WERI-Rb-1 (cell line): Measurements from ENCODE around the gene EPGN.

ENCODE experiments used
- DNase-seq: peaks from one replicate; pipeline ENCODE4 v3.0.0-alpha.2; 2020
- H3K27ac ChIP-seq: fragments of 250-450 bp; sonication (Bioruptor Pico); 2 replicates; pipeline ENCODE4 v1.5.1; 2020; ENCODE audit warnings: mild to moderate bottlenecking, moderate library complexity
- H3K27me3 ChIP-seq: fragments of 250-450 bp; sonication (Bioruptor Pico); 2 replicates; pipeline ENCODE4 v1.5.1; 2021; ENCODE audit warnings: mild to moderate bottlenecking, low read depth, moderate library complexity; ENCODE audit not compliant: insufficient read depth, severe bottlenecking
- H3K36me3 ChIP-seq: fragments of 250-450 bp; sonication (Bioruptor Pico); 2 replicates; pipeline ENCODE4 v1.5.1; 2020; ENCODE audit warnings: mild to moderate bottlenecking, moderate library complexity
- H3K4me3 ChIP-seq: 2 replicates; pipeline ENCODE4 v1.5.1; 2011; ENCODE audit warnings: low read depth, mild to moderate bottlenecking, control low read depth, low read length
- H3K9me3 ChIP-seq: fragments of 250-450 bp; sonication (Bioruptor Pico); 2 replicates; pipeline ENCODE4 v1.5.1; 2021; ENCODE audit warnings: mild to moderate bottlenecking, moderate library complexity; ENCODE audit not compliant: severe bottlenecking
- CTCF ChIP-seq: IDR thresholded peaks from 2 replicates; pipeline ENCODE4 v1.5.1; 2011; ENCODE audit warnings: low read depth, mild to moderate bottlenecking, control low read depth, inconsistent platforms, low read length

Gene EPGN

GRCh38 chr4:74294681-74295080 is 13.6 kb upstream of the EPGN start:
- no peak for TF ChIP-seq CTCF
- DNase-seq: no peak
- H3K27me3 ChIP-seq: no peaks in the 10 kb centered on the region
- H3K9me3 ChIP-seq: no peaks in the 10 kb centered on the region
- H3K36me3 ChIP-seq: no peaks in the 10 kb centered on the region
- no peak overlapping the region for H3K4me3 ChIP-seq
- H3K27ac ChIP-seq: no peak overlapping the region

- Histone ChIP-seq H3K27ac (no peak overlapping the region), H3K27me3 (no peaks in the 10 kb centered on the region), H3K36me3 (no peaks in the 10 kb centered on the region), H3K4me3 (no peak overlapping the region), H3K9me3 (no peaks in the 10 kb centered on the region)
- TF ChIP-seq CTCF: no peak
- DNase-seq: no peak
These were observed 10.7 kb upstream of the EPGN start for GRCh38 chr4:74297539-74297938.

DNA sequence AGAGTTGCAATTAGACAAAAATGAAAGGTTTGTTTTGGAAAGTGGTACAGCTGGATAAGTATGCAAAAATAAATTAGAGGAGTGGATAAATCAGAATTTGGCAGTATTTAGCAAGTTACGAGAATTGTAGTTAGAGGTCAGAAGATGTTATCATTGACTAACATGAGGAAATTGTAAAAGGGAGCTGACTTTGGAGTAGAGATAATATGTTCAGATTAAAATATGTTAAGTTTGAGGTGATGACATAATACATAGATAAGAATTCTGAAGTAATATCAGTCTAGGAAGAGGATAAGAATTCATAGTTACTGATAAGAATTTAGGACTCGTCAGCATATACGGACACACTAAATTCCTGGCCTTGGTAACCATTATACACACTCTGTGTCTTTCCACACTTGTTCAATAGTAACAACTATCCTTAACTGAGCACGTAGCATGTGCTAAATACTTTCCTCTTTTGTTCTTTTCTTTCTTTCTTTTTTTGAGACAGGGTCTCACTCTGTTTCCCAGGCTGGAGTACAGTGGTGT is 4.1 kb upstream of the EPGN start:
- DNase-seq: no peak
- no peaks in the 10 kb centered on the region for H3K9me3 ChIP-seq
- no peak for TF ChIP-seq CTCF

DNA sequence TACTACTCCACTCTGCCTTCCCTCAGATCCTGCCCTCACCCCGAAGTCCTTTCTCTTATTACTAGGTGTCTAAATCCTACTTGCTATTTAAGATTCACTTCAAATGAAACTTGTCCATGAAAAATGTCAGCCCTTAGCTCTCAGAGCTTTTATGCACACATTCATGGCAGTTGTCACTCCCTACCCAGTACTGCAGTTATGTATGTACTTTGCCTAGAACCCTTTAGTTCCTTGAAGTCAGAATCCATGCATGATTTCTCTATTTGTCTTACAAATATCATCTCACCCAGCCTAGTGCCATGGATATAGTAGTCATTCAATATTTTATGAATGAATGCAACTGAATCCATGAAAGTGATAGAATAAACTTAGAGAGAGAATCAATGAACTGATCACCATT is 3.3 kb upstream of the EPGN start:
- H3K27me3 ChIP-seq: no peaks in the 10 kb centered on the region
- TF ChIP-seq CTCF: no peak

More for the DNA sequence above, 4.1 kb upstream of the EPGN start:
- Histone ChIP-seq H3K36me3 (no peaks in the 10 kb centered on the region), H3K4me3 (no peak overlapping the region), H3K27ac (no peak overlapping the region), H3K27me3 (no peaks in the 10 kb centered on the region)

DNA sequence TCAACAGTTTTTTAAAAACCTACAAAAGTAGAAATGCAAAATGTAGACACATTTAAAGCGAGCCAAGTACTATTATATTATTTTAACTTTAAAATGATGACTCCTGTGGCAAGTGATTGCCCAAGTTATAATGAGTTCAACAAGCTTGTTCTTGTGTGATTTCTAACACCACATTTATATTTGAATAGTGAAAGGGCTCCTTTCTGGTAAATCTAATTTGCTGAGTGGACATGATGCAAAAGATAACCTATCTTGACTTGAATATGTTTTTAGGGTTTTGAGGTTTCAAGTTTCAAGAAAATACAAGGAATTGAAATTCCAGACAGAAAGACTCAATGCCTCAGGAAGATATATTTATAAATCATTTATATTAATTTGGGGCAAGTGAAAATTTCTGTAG is 1.1 kb upstream of the EPGN start:
- H3K27me3 ChIP-seq: no peaks in the 10 kb centered on the region
- no peaks in the 10 kb centered on the region for H3K9me3 ChIP-seq
- no peak overlapping the region for H3K27ac ChIP-seq
- H3K36me3 ChIP-seq: no peaks in the 10 kb centered on the region
- TF ChIP-seq CTCF: no peak
- H3K4me3 ChIP-seq: no peak overlapping the region
- no peak for DNase-seq

More for the DNA sequence above, 3.3 kb upstream of the EPGN start:
- Histone ChIP-seq H3K27ac (no peak overlapping the region), H3K9me3 (no peaks in the 10 kb centered on the region), H3K4me3 (no peak overlapping the region), H3K36me3 (no peaks in the 10 kb centered on the region)
- no peak for DNase-seq

DNA sequence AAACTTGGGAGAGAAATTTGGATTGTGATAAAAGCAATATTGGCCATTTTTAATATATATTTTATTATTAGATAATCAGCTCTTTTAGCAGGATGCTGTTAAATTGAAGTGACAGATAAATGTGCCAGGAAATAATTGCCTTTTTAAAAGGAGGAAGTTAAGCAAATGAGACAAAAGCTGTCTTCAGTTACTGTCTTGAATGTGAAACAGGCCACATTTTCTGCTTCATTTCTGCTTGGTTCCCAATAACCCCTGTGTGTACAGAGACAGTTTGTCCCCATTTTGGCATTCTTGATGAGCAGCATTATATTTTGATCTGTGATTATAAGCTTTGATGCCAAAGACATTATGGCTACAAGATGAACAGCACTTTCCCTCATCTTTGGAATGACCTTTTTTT is 953 bp downstream of the EPGN start:
- Histone ChIP-seq H3K36me3 (no peaks in the 10 kb centered on the region), H3K9me3 (no peaks in the 10 kb centered on the region), H3K27ac (no peak overlapping the region), H3K4me3 (no peak overlapping the region), H3K27me3 (no peaks in the 10 kb centered on the region)
- DNase-seq: no peak
- TF ChIP-seq CTCF: no peak
